ENCODE data around the gene GLRX5.

- no peak for TF ChIP-seq GATA3 (IDR thresholded peaks at IDR 0.05; ENCODE audit: low read depth, low read length)
- peak; percentile 30; the same call in 1 of the 2 replicates for TF ChIP-seq GATA2 (IDR thresholded peaks at IDR 0.05; ENCODE audit: low read depth, low read length)
Observed at GRCh38 chr14:95502381-95502950, 32.4 kb upstream of the GLRX5 start.

Data from SH-SY5Y (cell line).